Activated CD4-positive, alpha-beta T cell treated with anti-CD3 and anti-CD28 coated beads, Interleukin-2, amount 10 ng/mL, durations not matched to agents 24 days and 14 days (primary cell): ENCODE data around the gene LAG3. TPM values are rescaled to one million over a fixed set of nuclear protein-coding genes. Genes with fewer than 3 reads are reported as not detected.
A peak's percentile ranks its signal among the peaks of the same experiment; 100 is the strongest.

Source experiments
- DNase-seq: peaks from one replicate; pipeline ENCODE4 v3.0.0; 2022
- H3K27ac Mint-ChIP-seq: one replicate; pipeline ENCODE4 v1.8.0; 2022; ENCODE audit warnings: mild to moderate bottlenecking, mixed read lengths
- H3K27me3 Mint-ChIP-seq: one replicate; pipeline ENCODE4 v1.8.0; 2022; ENCODE audit warnings: mixed read lengths
- H3K36me3 Mint-ChIP-seq: one replicate; pipeline ENCODE4 v1.8.0; 2022; ENCODE audit warnings: low read depth, mild to moderate bottlenecking, mixed read lengths
- H3K4me1 Mint-ChIP-seq: one replicate; pipeline ENCODE4 v1.8.0; 2021; ENCODE audit warnings: mixed read lengths
- H3K4me3 Mint-ChIP-seq: one replicate; pipeline ENCODE4 v1.8.0; 2022; ENCODE audit warnings: mild to moderate bottlenecking, moderate library complexity, mixed read lengths
- H3K9me3 Mint-ChIP-seq: one replicate; pipeline ENCODE4 v1.8.0; 2021; ENCODE audit warnings: mixed read lengths
- intact Hi-C: fragments of 100-400 bp; cut with micrococcal nuclease; formaldehyde crosslinking; loops from one replicate; pipeline ENCODE4 v1.15.1; 2023
- total RNA-seq: library from RNA; stranded (reverse); gene quantifications from 2 replicates; pipeline ENCODE4 v1.2.3, GENCODE V29; 2022

LAG3 gene
- total RNA-seq, 1 donor from 2014 or later, result 269 TPM

DNA sequence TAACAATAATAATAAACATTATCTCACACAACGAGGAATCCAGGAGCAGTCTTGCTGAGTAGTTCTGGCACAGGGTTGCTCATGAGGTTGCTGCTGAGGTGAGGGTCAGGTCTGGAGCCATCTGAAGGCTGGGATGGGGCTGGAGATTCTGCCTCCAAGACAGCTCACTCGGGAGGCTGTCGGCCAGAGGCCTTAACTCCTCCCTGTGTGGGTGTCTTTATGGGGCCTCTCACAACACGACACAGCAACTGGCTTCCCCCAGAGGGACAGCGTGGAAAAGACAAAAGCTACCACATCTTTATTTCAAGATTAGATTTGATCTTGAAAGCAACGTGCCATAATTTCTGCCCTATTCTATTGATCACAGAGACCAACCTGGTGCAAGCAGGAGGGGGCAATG lies 9.8 kb downstream of the LAG3 start:
- H3K27me3 Mint-ChIP-seq, result no peaks in the 10 kb centered on the region
- H3K27ac Mint-ChIP-seq, result peak overlapping the region; percentile 54
- H3K4me1 Mint-ChIP-seq, result peaks cover 71% of the 10 kb centered on the region
- H3K36me3 Mint-ChIP-seq, result peaks cover 18% of the 10 kb centered on the region
- H3K9me3 Mint-ChIP-seq, result no peaks in the 10 kb centered on the region
- no peak for DNase-seq
- peak overlapping the region; percentile 25 for H3K4me3 Mint-ChIP-seq
- intact Hi-C loops, result no loop called here

DNA sequence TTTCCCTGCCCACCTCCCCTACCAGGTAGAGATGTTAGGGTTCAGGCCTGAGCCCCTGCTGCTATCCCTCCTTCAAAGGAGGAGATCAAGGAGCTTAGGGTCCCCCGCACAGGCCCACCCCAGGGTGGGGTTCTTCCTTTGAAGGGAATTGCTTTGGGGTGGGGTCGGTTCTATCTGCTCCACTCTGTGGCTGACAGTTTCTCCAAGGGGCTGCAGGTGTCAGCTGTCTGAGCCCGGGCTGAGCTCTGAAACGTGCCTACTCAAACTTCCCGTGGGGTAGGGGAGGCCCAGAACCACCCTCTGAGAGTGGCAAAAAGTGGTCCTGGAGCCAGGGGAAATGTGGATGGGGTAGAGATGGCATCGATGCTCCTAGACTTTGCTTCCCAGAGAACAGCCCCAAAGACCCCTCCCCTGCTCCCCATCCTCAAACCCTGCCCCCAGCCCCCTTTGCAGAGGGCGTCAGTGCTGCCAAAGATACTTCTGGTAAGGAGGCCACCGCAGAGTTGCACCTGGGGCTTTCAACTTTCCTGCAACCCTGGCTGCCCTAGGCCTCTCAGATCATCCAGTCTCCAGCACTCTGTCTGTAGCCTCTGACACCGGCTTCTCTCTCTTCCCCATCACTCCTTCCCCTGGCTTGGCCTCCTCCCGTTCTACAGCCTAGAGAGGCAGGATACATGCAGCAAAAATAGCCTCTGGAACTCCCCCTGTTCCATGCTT lies 10.7 kb downstream of the LAG3 start:
- Mint-ChIP-seq H3K9me3 (no peaks in the 10 kb centered on the region), H3K4me1 (peaks cover 66% of the 10 kb centered on the region), H3K36me3 (peaks cover 10% of the 10 kb centered on the region), H3K27me3 (no peaks in the 10 kb centered on the region), H3K4me3 (peak overlapping the region; percentile 52), H3K27ac (peak overlapping the region; percentile 48)
- no peak for DNase-seq
- intact Hi-C loops, result no loop called here

DNA sequence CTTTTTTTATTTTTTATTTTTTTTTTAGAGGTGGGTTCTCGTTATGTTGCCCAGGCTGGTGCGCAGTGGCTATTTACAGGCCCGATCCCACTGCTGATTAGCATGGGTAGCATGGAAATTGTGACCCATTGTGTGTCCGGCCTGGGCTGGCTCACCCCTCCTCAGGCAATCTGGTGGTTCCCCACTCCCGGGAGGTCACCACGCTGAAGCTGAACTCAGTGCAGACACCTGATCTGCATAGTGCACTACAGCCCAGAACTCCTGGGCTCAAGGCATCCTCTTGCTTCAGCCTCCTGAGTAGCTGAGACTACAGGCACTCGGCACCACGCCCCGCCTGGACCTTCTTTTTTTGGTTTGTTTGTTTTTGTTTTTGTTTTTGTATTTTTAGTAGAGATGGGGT lies 11.5 kb downstream of the LAG3 start:
- no peak overlapping the region for H3K4me3 Mint-ChIP-seq
- peaks cover 64% of the 10 kb centered on the region for H3K4me1 Mint-ChIP-seq
- no peak for DNase-seq
- intact Hi-C loops, result no loop called here
- no peaks in the 10 kb centered on the region for H3K27me3 Mint-ChIP-seq
- no peaks in the 10 kb centered on the region for H3K9me3 Mint-ChIP-seq
- peak overlapping the region; percentile 2 for H3K27ac Mint-ChIP-seq
- peaks cover 1% of the 10 kb centered on the region for H3K36me3 Mint-ChIP-seq

DNA sequence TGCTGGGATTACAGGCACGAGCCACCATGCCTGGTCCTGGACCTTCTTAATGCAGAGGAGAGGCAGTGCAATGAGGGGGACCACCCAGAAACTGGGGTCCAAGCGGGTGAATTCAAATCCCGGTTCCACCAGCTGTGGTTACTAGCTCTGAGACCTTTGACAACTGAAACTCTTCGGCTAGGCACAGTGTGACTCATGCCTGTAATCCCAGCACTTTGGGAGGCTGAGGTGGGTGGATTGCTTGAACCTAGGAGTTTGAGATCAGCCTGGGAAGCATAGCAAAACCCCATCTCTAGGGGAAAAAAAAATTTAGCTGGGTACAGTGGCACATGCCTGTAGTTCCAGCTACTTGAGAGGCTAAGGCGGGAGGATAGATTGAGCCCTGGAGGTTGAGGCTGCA lies 12.0 kb downstream of the LAG3 start:
- Mint-ChIP-seq H3K27me3 (no peaks in the 10 kb centered on the region), H3K4me3 (peak overlapping the region; percentile 38), H3K9me3 (no peaks in the 10 kb centered on the region), H3K4me1 (peaks cover 64% of the 10 kb centered on the region), H3K36me3 (no peaks in the 10 kb centered on the region), H3K27ac (peak overlapping the region; percentile 72)
- intact Hi-C loops, result no loop called here
- DNase-seq, result no peak

DNA sequence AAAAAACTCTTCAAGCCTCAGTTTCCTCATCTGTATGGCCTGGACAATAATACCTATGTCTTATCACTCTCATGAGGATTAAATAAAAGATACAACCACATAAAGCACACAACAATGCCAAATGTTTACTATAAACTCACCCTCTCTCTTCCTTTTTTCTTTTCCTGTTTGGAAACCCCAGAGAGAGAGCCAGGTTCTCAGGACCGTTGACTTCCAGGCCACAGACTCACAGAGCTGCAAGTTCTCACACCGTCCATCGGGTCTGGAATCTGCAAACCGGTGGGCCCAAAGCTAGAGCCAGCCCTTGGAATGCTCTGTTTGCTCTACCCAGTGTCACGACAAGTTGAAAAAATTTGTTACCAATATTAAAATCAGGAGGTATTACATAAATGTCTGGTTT lies 12.4 kb downstream of the LAG3 start:
- H3K27ac Mint-ChIP-seq, result no peak overlapping the region
- no peak for DNase-seq
- no peak overlapping the region for H3K4me3 Mint-ChIP-seq
- no peaks in the 10 kb centered on the region for H3K27me3 Mint-ChIP-seq
- no peaks in the 10 kb centered on the region for H3K9me3 Mint-ChIP-seq
- peaks cover 62% of the 10 kb centered on the region for H3K4me1 Mint-ChIP-seq
- intact Hi-C loops, result loop anchor here (5.0 kb wide), 1 partner anchor 177 kb away; the partner anchor contains the start of gene CHD4
- peaks cover 2% of the 10 kb centered on the region for H3K36me3 Mint-ChIP-seq

DNA sequence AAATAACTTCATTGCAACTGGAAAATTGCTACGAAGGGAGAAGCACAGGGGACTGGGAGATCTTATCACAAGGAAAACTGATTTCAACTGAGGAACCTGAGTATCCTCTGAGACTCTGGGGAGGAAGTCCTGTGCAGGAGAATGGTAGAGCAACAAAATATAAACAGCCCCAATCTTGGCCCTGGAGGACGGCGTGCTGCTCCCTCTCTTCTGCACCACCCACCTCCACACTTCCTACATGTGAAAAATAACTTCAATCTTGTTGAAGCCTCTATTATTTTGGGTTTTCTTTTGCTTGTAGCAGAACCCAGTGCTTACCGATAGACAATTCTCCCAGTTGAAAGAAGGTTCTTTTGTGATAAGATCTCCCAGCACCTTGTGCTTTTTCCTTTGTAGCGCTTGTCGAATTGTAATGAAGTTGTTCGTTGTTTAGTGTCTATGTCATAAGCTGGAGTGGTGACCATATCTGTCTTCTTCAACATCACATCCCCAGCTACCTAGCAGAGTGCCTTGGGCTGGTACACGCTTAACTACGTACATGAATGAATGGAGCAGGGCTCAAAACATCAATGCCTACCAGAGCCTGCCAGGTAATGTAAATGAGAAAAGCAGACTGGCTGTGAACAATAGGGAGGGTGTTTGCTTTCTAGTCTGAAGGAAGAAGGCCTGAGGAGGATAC lies 14.2 kb downstream of the LAG3 start:
- H3K27me3 Mint-ChIP-seq, result no peaks in the 10 kb centered on the region
- DNase-seq, result peak; percentile 73
- H3K4me3 Mint-ChIP-seq, result peak overlapping the region; percentile 68
- peak overlapping the region; percentile 70 for H3K27ac Mint-ChIP-seq
- no peaks in the 10 kb centered on the region for H3K9me3 Mint-ChIP-seq
- peaks cover 57% of the 10 kb centered on the region for H3K4me1 Mint-ChIP-seq
- H3K36me3 Mint-ChIP-seq, result peaks cover 16% of the 10 kb centered on the region
- intact Hi-C loops, result loop anchor here (5.0 kb wide), 1 partner anchor 179 kb away; the partner anchor contains the start of gene CHD4

DNA sequence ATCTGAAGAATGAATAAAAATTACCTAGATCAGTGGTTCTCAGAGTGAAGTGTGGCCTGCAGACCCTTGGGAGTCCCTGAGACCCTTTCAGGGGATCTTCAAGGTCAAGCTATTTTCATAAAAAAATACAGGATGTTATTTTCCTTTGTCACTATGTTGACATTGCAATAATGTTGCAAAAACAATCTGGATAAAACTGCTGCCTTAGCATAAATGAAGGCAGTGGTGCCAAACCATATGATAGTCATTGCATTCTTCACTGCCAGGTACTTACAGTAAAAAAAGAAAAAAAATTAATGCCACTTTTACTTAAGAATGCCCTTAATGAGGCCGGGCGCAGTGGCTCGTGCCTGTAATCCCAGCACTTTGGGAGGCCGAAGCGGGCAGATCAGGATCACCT lies 15.0 kb downstream of the LAG3 start:
- Mint-ChIP-seq H3K4me1 (peaks cover 61% of the 10 kb centered on the region), H3K4me3 (no peak overlapping the region)
- DNase-seq, result no peak

DNA sequence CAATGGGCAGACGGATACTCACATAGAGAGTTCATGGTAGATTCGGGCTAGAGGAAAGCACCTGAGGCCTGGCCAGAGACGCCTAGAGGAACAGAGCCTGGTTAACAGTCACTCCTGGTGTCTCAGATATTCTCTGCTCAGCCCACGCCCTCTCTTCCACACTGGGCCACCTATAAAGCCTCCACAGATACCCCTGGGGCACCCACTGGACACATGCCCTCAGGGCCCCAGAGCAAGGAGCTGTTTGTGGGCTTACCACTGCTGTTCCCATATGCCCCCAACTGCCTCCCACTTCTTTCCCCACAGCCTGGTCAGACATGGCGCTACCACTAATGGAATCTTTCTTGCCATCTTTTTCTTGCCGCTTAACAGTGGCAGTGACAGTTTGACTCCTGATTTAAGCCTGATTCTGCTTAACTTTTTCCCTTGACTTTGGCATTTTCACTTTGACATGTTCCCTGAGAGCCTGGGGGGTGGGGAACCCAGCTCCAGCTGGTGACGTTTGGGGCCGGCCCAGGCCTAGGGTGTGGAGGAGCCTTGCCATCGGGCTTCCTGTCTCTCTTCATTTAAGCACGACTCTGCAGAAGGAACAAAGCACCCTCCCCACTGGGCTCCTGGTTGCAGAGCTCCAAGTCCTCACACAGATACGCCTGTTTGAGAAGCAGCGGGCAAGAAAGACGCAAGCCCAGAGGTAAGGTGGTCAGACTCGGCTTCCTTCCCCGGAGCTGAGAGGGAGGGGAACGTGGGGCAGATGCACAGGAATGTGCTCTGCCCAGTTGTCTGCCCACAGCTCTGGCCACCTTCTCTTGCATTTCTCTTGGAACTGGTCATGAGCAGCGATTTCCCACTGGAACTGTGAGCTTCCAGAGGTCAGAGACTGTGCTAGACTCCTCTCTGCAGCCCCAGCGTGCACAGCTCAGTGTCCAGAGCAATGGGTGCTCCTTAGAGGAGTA lies 16.9 kb downstream of the LAG3 start, which contains the start of gene CD4:
Gene CD4 (plus strand): TSS at position 557 of the 953 bp plus-strand sequence. CDS start 10,611 bp downstream, outside the sequence.
- intact Hi-C loops, result loop anchor here (1.0 to 5.0 kb wide), 3 partner anchors 9 to 182 kb away; partner anchors contain the start of genes CHD4 and PTMS
- peak; percentile 94 for DNase-seq
- Mint-ChIP-seq H3K36me3 (peaks cover 36% of the 10 kb centered on the region), H3K27ac (peak within 1 kb of the TSS; percentile 93), H3K4me3 (peak within 1 kb of the TSS; percentile 97), H3K9me3 (no peaks in the 10 kb centered on the region), H3K27me3 (no peaks in the 10 kb centered on the region), H3K4me1 (peaks cover 56% of the 10 kb centered on the region)

More for the DNA sequence above, 15.0 kb downstream of the LAG3 start:
- peak overlapping the region; percentile 70 for H3K27ac Mint-ChIP-seq
- peaks cover 22% of the 10 kb centered on the region for H3K36me3 Mint-ChIP-seq
- intact Hi-C loops, result loop anchor here (5.0 kb wide), 1 partner anchor 180 kb away; the partner anchor contains the start of gene CHD4
- H3K27me3 Mint-ChIP-seq, result no peaks in the 10 kb centered on the region
- H3K9me3 Mint-ChIP-seq, result no peaks in the 10 kb centered on the region

DNA sequence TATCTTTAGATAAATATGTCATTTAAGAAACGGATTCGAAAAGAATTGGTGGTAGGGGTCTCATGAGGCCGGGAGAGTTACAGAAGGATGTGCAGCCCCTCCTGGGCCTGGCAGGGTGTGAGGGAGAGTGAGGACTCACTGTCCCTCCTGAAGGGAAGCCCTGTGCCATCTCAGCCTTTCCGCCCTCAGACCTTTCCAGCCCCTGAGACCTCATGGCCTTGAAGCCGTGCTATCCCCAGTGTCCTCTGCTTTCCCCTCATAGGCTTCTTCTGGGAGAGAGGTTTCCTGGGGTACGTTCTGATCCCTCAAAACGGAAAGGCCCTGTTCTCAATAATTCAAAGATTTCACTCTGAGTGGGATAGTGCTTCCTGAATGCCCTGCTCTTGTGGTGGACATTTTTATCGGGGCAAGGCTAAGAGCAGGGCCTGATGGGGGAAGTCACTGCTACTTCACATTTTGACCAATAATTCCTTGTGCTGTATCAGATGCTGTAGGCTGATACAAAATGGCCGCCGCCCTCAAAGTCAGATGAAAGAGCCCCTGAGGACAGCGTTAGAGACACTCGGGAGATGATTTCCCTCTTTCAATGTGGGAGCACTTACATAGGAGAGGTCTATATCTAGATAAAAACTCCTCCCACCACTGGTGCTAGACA lies 18.3 kb downstream of the LAG3 start:
- intact Hi-C loops, result loop anchor here (2.0 to 5.0 kb wide), 2 partner anchors 37 to 66 kb away; partner anchors contain the start of genes COPS7A and P3H3
- DNase-seq, result peak; percentile 84

DNA sequence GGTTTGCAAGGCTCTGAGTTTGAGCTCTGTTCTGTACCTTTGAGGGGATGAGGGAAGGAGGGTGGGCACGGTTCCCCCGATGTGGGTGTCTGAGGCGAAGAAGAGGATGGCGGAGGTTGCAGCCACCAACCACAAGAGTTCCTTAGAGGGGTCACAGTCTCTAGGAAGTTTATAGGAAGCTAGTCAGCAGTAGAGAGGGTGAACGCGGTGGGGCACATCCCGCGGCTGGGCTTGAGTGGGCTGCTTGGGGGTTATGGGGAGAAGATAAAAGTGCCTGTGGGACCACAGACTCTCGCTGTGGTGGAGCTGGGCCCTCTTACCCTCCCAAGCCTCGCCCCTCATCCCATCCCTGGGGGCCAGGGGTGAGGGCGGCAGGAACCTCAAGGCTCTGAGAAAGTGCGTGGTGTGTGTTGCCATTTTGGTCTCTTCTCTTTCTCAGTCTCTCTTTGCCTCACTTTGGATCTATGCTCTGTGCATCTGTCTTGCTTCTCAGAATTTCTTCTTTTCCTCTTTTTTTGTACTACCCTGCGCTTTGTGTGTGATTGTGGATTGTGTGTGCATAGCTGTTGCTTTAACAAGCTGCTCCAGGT lies 19.7 kb downstream of the LAG3 start:
- peaks cover 57% of the 10 kb centered on the region for H3K4me1 Mint-ChIP-seq
- peaks cover 61% of the 10 kb centered on the region for H3K36me3 Mint-ChIP-seq
- peak overlapping the region; percentile 93 for H3K27ac Mint-ChIP-seq
- no peaks in the 10 kb centered on the region for H3K27me3 Mint-ChIP-seq
- peak overlapping the region; percentile 97 for H3K4me3 Mint-ChIP-seq
- H3K9me3 Mint-ChIP-seq, result no peaks in the 10 kb centered on the region
- intact Hi-C loops, result loop anchor here (1.0 to 5.0 kb wide), 3 partner anchors 35 to 67 kb away; partner anchors contain the start of genes COPS7A, MLF2 and P3H3
- peak; percentile 74 for DNase-seq

More for the DNA sequence above, 18.3 kb downstream of the LAG3 start:
- H3K4me3 Mint-ChIP-seq, result peak overlapping the region; percentile 97
- no peaks in the 10 kb centered on the region for H3K27me3 Mint-ChIP-seq
- peak overlapping the region; percentile 93 for H3K27ac Mint-ChIP-seq
- no peaks in the 10 kb centered on the region for H3K9me3 Mint-ChIP-seq
- peaks cover 56% of the 10 kb centered on the region for H3K4me1 Mint-ChIP-seq
- H3K36me3 Mint-ChIP-seq, result peaks cover 48% of the 10 kb centered on the region

DNA sequence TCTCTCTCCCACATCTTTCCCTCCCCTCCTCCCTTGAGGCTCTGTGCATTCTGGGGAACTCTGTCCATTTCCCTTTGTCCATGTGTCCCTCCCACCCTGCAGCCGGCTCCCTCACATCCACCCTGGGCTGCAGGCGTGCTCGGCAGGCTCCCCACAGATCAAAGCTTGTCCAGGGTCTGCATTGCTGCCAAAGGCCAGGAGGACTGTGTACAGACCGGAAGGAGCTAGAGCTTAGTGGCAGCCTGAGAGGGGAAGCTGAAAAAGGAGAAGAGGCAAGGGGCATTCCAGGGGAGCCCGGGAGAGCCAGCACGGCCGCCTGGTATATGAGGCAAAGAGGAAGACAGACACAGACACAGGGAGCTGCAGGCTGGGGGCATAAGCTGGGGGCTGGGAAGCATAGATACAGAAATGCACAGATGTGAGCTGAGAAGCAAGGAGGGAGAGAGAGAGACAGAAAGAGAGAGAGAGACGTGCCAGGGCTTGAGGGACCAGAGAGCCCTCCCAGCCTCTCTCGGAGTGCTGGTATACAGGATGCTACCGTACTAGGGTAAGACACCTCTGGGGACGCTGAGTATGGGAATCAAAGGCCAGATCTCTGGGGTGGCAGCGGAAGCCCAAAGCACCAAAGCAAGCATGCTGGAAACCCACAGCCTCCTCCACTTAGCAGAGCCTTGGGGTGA lies 20.3 kb downstream of the LAG3 start:
- no peaks in the 10 kb centered on the region for H3K9me3 Mint-ChIP-seq
- peak overlapping the region; percentile 93 for H3K27ac Mint-ChIP-seq
- peaks cover 68% of the 10 kb centered on the region for H3K36me3 Mint-ChIP-seq
- H3K4me1 Mint-ChIP-seq, result peaks cover 62% of the 10 kb centered on the region
- DNase-seq, result peak; percentile 86
- intact Hi-C loops, result loop anchor here (1.0 to 5.0 kb wide), 2 partner anchors 35 to 39 kb away; partner anchors contain the start of genes MLF2 and P3H3
- H3K27me3 Mint-ChIP-seq, result no peaks in the 10 kb centered on the region
- H3K4me3 Mint-ChIP-seq, result peak overlapping the region; percentile 97

DNA sequence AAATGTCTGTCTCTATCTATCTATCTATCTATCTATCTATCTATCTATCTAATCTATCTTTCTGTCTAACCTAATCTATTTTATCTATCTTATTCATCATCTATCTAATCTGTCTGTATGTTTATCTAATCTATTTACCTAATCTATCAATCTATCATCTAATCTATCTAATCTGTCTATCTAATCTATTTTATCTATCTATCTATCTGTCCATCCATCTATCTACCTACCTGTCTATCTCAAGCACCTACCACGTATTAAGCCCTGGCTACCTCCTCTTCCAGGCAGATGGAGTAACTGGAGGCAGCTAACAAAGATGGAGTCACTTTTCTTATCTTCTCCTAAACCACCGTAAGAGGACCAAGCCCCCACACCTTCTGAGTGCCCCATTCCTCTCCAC lies 22.8 kb downstream of the LAG3 start:
- no peaks in the 10 kb centered on the region for H3K9me3 Mint-ChIP-seq
- intact Hi-C loops, result no loop called here
- H3K27me3 Mint-ChIP-seq, result no peaks in the 10 kb centered on the region
- DNase-seq, result no peak
- no peak overlapping the region for H3K4me3 Mint-ChIP-seq
- no peak overlapping the region for H3K27ac Mint-ChIP-seq
- H3K36me3 Mint-ChIP-seq, result peaks cover 80% of the 10 kb centered on the region
- peaks cover 59% of the 10 kb centered on the region for H3K4me1 Mint-ChIP-seq
